ENCODE data around the gene FHIT. TPM values are rescaled to one million over a fixed set of nuclear protein-coding genes. Genes with fewer than 3 reads are reported as not detected.

Gene FHIT
- total and polyA plus RNA-seq, 2 of the 4 experiments (the other 2 are of a cell fraction) = 0.07 TPM; not detected in 1

- no TSS peak for BruUV-seq (replicated peaks)
- CTCF ChIA-PET = no interaction called here
- Histone ChIP-seq H3K4me1 (ENCODE audit: control insufficient read depth, insufficient read depth, low read length) (no peaks in the 10 kb centered on the region), H2AK9ac (replicated peaks; ENCODE audit: low read depth, low read length, poor library complexity) (no peak overlapping the region), H3K14ac (replicated peaks; ENCODE audit: low read depth, low read length) (no peak overlapping the region), H3K23ac (ENCODE audit: low read depth, low read length) (no peak overlapping the region), H2BK20ac (ENCODE audit: low read depth, low read length) (no peak overlapping the region), H4K8ac (ENCODE audit: low read depth in 2 of 2, low read length in 2 of 2) (no peak overlapping the region), H4K5ac (ENCODE audit: low read depth, low read length) (no peak overlapping the region), H3K27me3 (ENCODE audit: control insufficient read depth, insufficient read depth, low read length) (no peaks in the 10 kb centered on the region), H3K18ac (ENCODE audit: low read depth, low read length) (no peak overlapping the region), H2AK5ac (ENCODE audit: low read depth, low read length) (no peak overlapping the region), H3K9me1 (ENCODE audit: insufficient read depth, low read length) (no peaks in the 10 kb centered on the region), H3K27ac (ENCODE audit: insufficient read depth, low read length) (no peak overlapping the region), H2BK5ac (ENCODE audit: low read depth, low read length, poor library complexity, severe bottlenecking) (no peak overlapping the region), H3K4ac (ENCODE audit: low read depth, low read length) (no peak overlapping the region), H3K4me3 (ENCODE audit: insufficient read depth, low read depth, low read length) (no peak overlapping the region), H3K79me1 (ENCODE audit: low read depth in 1 of 2, low read length in 2 of 2) (no peaks in the 10 kb centered on the region), H3K9me3 (ENCODE audit: control insufficient read depth, insufficient read depth, low read length) (no peaks in the 10 kb centered on the region), H3K9ac (ENCODE audit: low read depth, low read length) (no peak overlapping the region), H3K56ac (ENCODE audit: extremely low read depth, insufficient read depth, low read length) (no peak overlapping the region), H2BK120ac (ENCODE audit: low read depth, low read length) (no peak overlapping the region), H3K4me2 (ENCODE audit: low read depth, low read length) (no peak overlapping the region), H2AFZ (replicated peaks; ENCODE audit: low read length, poor library complexity) (no peak overlapping the region), H4K91ac (ENCODE audit: insufficient read depth, low read depth, low read length) (no peak overlapping the region), H3K36me3 (ENCODE audit: control insufficient read depth, insufficient read depth, low read length) (no peaks in the 10 kb centered on the region), H2BK15ac (ENCODE audit: low read depth, low read length) (no peak overlapping the region), H4K20me1 (ENCODE audit: insufficient read depth, low read length) (no peaks in the 10 kb centered on the region)
- dilution Hi-C loops (cut with HindIII; ENCODE audit: low sequenced_read_pairs, unreplicated experiment) = no loop called here
- POLR2A ChIA-PET (ENCODE audit: unreplicated experiment) = no interaction called here
- in situ Hi-C loops (cut with MboI; ENCODE audit: low sequenced_read_pairs) = no loop called here
- WGBS, 2 experiments (ENCODE audit: extremely low coverage in 2 of 2, insufficient read length in 1 of 2) = no CpG with 5 or more reads among the region's 4 CpGs
- TF ChIP-seq POLR2A (IDR thresholded peaks at IDR 0.05; ENCODE audit: low read depth, low read length) (no peak), BHLHE40 (IDR thresholded peaks at IDR 0.05; ENCODE audit: low read depth, low read length) (no peak), RAD21 (IDR thresholded peaks at IDR 0.05; ENCODE audit: low read length) (no peak), CEBPB (IDR thresholded peaks at IDR 0.05; ENCODE audit: low read depth, low read length) (no peak), CTCF (conservative IDR thresholded peaks at IDR 0.05; ENCODE audit: low read depth, low read length) (no peak), MXI1 (IDR thresholded peaks at IDR 0.05; ENCODE audit: borderline replicate concordance, low read depth, low read length) (no peak), ELK1 (IDR thresholded peaks at IDR 0.05; ENCODE audit: borderline replicate concordance, low read depth, low read length) (no peak), SMC3 (IDR thresholded peaks at IDR 0.05; ENCODE audit: low read depth, low read length) (no peak), CHD1 (IDR thresholded peaks at IDR 0.05; ENCODE audit: low read depth, low read length) (no peak), NFE2L2 (IDR thresholded peaks at IDR 0.05; ENCODE audit: low read depth, low read length) (no peak)
- intact Hi-C loops (cut with micrococcal nuclease) = no loop called here
- DNase-seq = no peak
- no peak for ATAC-seq (ENCODE audit: low read depth)
Observed at GRCh38 chr3:60228823-60229222, 1022.4 kb downstream of the FHIT start.
